K562 (cell line): ENCODE data around the gene TMEM108. TPM values are rescaled to one million over a fixed set of nuclear protein-coding genes. Genes with fewer than 3 reads are reported as not detected.

Source experiments
- ATAC-seq: fragments of 200-7000 bp; cut with Tn5 transposase; 3 replicates; pipeline ENCODE4 v1.9.1; 2020; ENCODE audit warnings: moderate library complexity
- BruUV-seq: library from RNA; stranded (reverse); fragments of 400-500 nt; replicated peaks from 2 replicates; lab custom pipeline; 2021; lab: Mats Ljungman, UMichigan
- CTCF ChIA-PET: fragments of 300-600 bp; formaldehyde crosslinking; extraction: SDS; loops from one replicate; lab custom pipeline; 2021; ENCODE audit warnings: low intra/inter-chr PET ratio; lab: Yijun Ruan, JAX
- POLR2A ChIA-PET: fragments of 300-600, 350-650 bp; sonication (Branson Sonifier 250); formaldehyde crosslinking; extraction: SDS; loops from one replicate; lab custom pipeline; 2021; ENCODE audit warnings: antibody characterized with exemption, inconsistent platforms; lab: Yijun Ruan, JAX
- DNase-seq, 4 experiments: peaks; one replicate each; pipeline versions ENCODE4 v3.0.0 to v3.0.0-alpha.2; 2011 to 2018; ENCODE audit warnings: low spot score in 3 of 4, mixed read lengths in 3 of 4; ENCODE audit errors: extremely low read depth in 1 of 4
- FAIRE-seq: peaks from 2 replicates; lab custom pipeline; 2011; peaks lifted over from hg19 to GRCh38; lab: Jason Lieb, UNC
- H2AFZ ChIP-seq: 2 replicates; pipeline ENCODE4 v1.6.0; 2011; ENCODE audit warnings: low read depth, low read length, control low read depth, inconsistent platforms
- H3K27ac ChIP-seq: fragments of 200-600 bp; 3 replicates; pipeline ENCODE4 v1.8.0; 2011; ENCODE audit warnings: low read depth, mild to moderate bottlenecking, control low read depth, inconsistent platforms, low read length, moderate library complexity, mixed read lengths; ENCODE audit errors: extremely low read depth
- H3K27me3 ChIP-seq, 2 experiments: fragments of 300-600 bp in 1 of 2; 2 replicates in 1 of 2; 3 replicates in 1 of 2; pipeline versions ENCODE4 v1.6.0 to v1.8.0; 2011; ENCODE audit warnings: inconsistent platforms in 2 of 2, low read length in 2 of 2, mild to moderate bottlenecking in 1 of 2, mixed read lengths in 1 of 2, moderate library complexity in 1 of 2; ENCODE audit not compliant: control insufficient read depth in 2 of 2, insufficient read depth in 2 of 2
- H3K36me3 ChIP-seq: fragments of 300-600 bp; 3 replicates; pipeline ENCODE4 v1.8.0; 2011; ENCODE audit warnings: mild to moderate bottlenecking, low read length, inconsistent platforms; ENCODE audit not compliant: control insufficient read depth, insufficient read depth
- H3K4me1 ChIP-seq, 2 experiments: fragments of 200-600 bp in 1 of 2; replicated peaks in 1 of 2; 2 replicates in 1 of 2; 3 replicates in 1 of 2; pipeline versions ENCODE4 v1.5.1 to v1.8.0; 2011; ENCODE audit warnings: inconsistent platforms in 2 of 2, low read length in 2 of 2, mild to moderate bottlenecking in 1 of 2, mixed read lengths in 1 of 2, moderate library complexity in 1 of 2; ENCODE audit not compliant: control insufficient read depth in 2 of 2, insufficient read depth in 2 of 2
- H3K4me2 ChIP-seq: 2 replicates; pipeline ENCODE4 v1.6.1; 2011; ENCODE audit warnings: low read length, control low read depth, inconsistent platforms, mixed read lengths; ENCODE audit not compliant: insufficient read depth
- H3K4me3 ChIP-seq: fragments of 200-600 bp; sonication (generic), shearing (Covaris generic); 2 replicates; pipeline ENCODE4 v1.5.1; 2016; ENCODE audit warnings: control low read depth, inconsistent platforms
- H3K79me2 ChIP-seq: fragments of 200-600 bp; 3 replicates; pipeline ENCODE4 v1.8.0; 2011; ENCODE audit warnings: low read length, inconsistent platforms; ENCODE audit not compliant: control insufficient read depth, insufficient read depth
- H3K9ac ChIP-seq, 2 experiments: 2 replicates each; pipeline versions ENCODE4 v1.6.0 to v1.6.1; 2011; ENCODE audit warnings: low read depth in 2 of 2, low read length in 2 of 2, control low read depth in 1 of 2, inconsistent platforms in 1 of 2, mild to moderate bottlenecking in 1 of 2, mixed read lengths in 1 of 2; ENCODE audit not compliant: insufficient read depth in 1 of 2
- H3K9me1 ChIP-seq: one replicate; pipeline ENCODE4 v1.6.0; 2011; ENCODE audit warnings: inconsistent platforms, mild to moderate bottlenecking, low read length, moderate library complexity; ENCODE audit not compliant: control insufficient read depth, insufficient read depth
- H3K9me3 ChIP-seq: replicated peaks from 2 replicates; pipeline ENCODE4 v1.5.1; 2011; ENCODE audit warnings: low read depth, low read length, inconsistent platforms; ENCODE audit not compliant: control insufficient read depth, insufficient read depth
- H4K20me1 ChIP-seq: replicated peaks from 2 replicates; pipeline ENCODE4 v1.6.1; 2011; ENCODE audit warnings: low read length, inconsistent platforms, mixed read lengths; ENCODE audit not compliant: control insufficient read depth, insufficient read depth
- CBX2 ChIP-seq: fragments of 200-600 bp; sonication (generic); IDR thresholded peaks from one replicate; pipeline ENCODE4 v1.6.1; 2012; ENCODE audit warnings: mild to moderate bottlenecking, low read length, inconsistent platforms; ENCODE audit not compliant: insufficient read depth, poor library complexity, severe bottlenecking
- CHD7 ChIP-seq: fragments of 200-600 bp; sonication (generic); IDR thresholded peaks from one replicate; pipeline ENCODE4 v1.6.1; 2012; ENCODE audit warnings: mild to moderate bottlenecking, low read depth, low read length, inconsistent platforms
- EZH2 ChIP-seq: IDR thresholded peaks from 2 replicates; pipeline ENCODE4 v1.6.1; 2012; ENCODE audit warnings: low read depth, mild to moderate bottlenecking, inconsistent platforms, low read length, borderline replicate concordance
- GTF2E2 ChIP-seq: fragments of 200-800 bp; sonication (Bioruptor generic); IDR thresholded peaks from 2 replicates; pipeline ENCODE4 v1.6.1; 2016; ENCODE audit warnings: missing genetic modification characterization, missing compliant biosample characterization
- HNRNPL ChIP-seq: fragments of 200-400 bp; formaldehyde crosslinking; IDR thresholded peaks from 2 replicates; pipeline ENCODE4 v1.6.1; 2017; ENCODE audit warnings: low read depth, mild to moderate bottlenecking, low read length
- MCM3 ChIP-seq: fragments of 450-650 bp; IDR thresholded peaks from 2 replicates; pipeline ENCODE4 v1.6.1; 2016
- MED1 ChIP-seq: sonication (generic); formaldehyde crosslinking; IDR thresholded peaks from 2 replicates; pipeline ENCODE4 v1.8.1; 2023; ENCODE audit warnings: missing genetic modification reagents, borderline replicate concordance
- PML ChIP-seq: IDR thresholded peaks from 2 replicates; pipeline ENCODE4 v1.6.1; 2012; ENCODE audit warnings: low read length, inconsistent platforms
- POLR2A ChIP-seq: fragments of 450-650 bp; conservative IDR thresholded peaks from 2 replicates; pipeline ENCODE4 v1.6.1; 2016
- TBP ChIP-seq: optimal IDR thresholded peaks from 2 replicates; pipeline ENCODE3; 2011; ENCODE audit warnings: low read depth, low read length, improper control_type of control experiment
- WGBS: fragments of 100-300 bp; shearing (Covaris generic); methylation state at CpG from one replicate; pipeline ENCODE4 v1.1.6; 2016; ENCODE audit warnings: low coverage, mixed read lengths; ENCODE audit not compliant: insufficient coverage; ENCODE audit errors: missing lambda C conversion rate; 5-methylcytosine and 5-hydroxymethylcytosine counted together
- in situ Hi-C: fragments of 300-500 bp; cut with MboI; formaldehyde crosslinking; loops from 4 replicates; pipeline ENCODE4 v1.15.0; 2018; ENCODE audit warnings: inconsistent platforms, mixed read lengths
- intact Hi-C: fragments of 100-400 bp; cut with micrococcal nuclease; formaldehyde crosslinking; loops from 2 replicates; pipeline ENCODE4 v1.14.2; 2022
- polyA plus RNA-seq, 8 experiments: library from polyadenylated mRNA; depleted of rRNA in 4 of 8; stranded (reverse) in 5 of 8; unstranded in 3 of 8; fragments of >200 nt; fragmentation: Nextera tagmentation in 2 of 8; fragmentation: Illumina TruSeq in 1 of 8; extraction: Ambion mirVana in 2 of 8; extraction: Trizol in 1 of 8; gene quantifications; 2 replicates each; pipeline versions ENCODE4 v1.2.1 to v1.2.3, GENCODE V29; 2011 to 2014; ENCODE audit warnings: inconsistent platforms in 1 of 8, missing spikeins in 1 of 8
- total RNA-seq, 7 experiments: library from RNA; depleted of rRNA in 6 of 7; stranded (reverse); fragments of >200 nt in 6 of 7; fragmentation: Illumina TruSeq in 2 of 7; extraction: Trizol in 2 of 7; gene quantifications; 2 replicates each; pipeline versions ENCODE4 v1.2.1 to v1.2.3, GENCODE V29; 2011 to 2021; ENCODE audit warnings: low replicate concordance in 1 of 7

The TMEM108 gene
- total and polyA plus RNA-seq, 9 of the 15 experiments (the other 6 are each of a cell fraction or from before 2014, with no cell fraction given), result 0.65 to 11.1 (median 3.4) TPM

- BruUV-seq, result no TSS peak
- intact Hi-C loops (loop anchor here (5.0 kb wide), 1 partner anchor 48 kb away; no protein-coding TSS in a partner anchor), in situ Hi-C loops (loop anchor here (10.0 kb wide), 1 partner anchor 700 kb away; the partner anchor contains the start of gene NPHP3)
- H3K4me1 ChIP-seq, result no peaks in the 10 kb centered on the region
- H3K9ac ChIP-seq, result no peak overlapping the region
- no peak overlapping the region for H3K4me2 ChIP-seq
- no peaks in the 10 kb centered on the region for H3K36me3 ChIP-seq
- H3K27me3 ChIP-seq, result peaks cover 0 to 11% of the 10 kb centered on the region in 2 experiments; a peak in 2 of 5 replicates
- H3K9me3 ChIP-seq, result no peaks in the 10 kb centered on the region
- 3% methylated on average over 8 of the region's 9 CpGs for WGBS
- no peak overlapping the region for H3K27ac ChIP-seq
- DNase-seq (no peak), ATAC-seq (no peak), FAIRE-seq (no peak)
- POLR2A ChIA-PET, result no interaction called here
- no peaks in the 10 kb centered on the region for H3K79me2 ChIP-seq
- H3K9me1 ChIP-seq, result no peaks in the 10 kb centered on the region
- no peak overlapping the region for H3K4me3 ChIP-seq
- CTCF ChIA-PET, result no interaction called here
- no peak overlapping the region for H2AFZ ChIP-seq
- no peaks in the 10 kb centered on the region for H4K20me1 ChIP-seq
- no peak for TF ChIP-seq CHD7
- TF ChIP-seq GTF2E2, result no peak
- no peak for TF ChIP-seq EZH2
- TF ChIP-seq MED1 (CRISPR knock-in tag), result no peak
- TF ChIP-seq TBP, result peak; percentile 42
- peak; percentile 49; the same call in 1 of the 2 replicates for TF ChIP-seq POLR2A
- TF ChIP-seq HNRNPL, result no peak
- no peak for TF ChIP-seq MCM3
- peak; percentile 43; the same call in 1 of the 2 replicates for TF ChIP-seq PML
- TF ChIP-seq CBX2, result no peak
These were observed 387.0 kb downstream of the TMEM108 start for GRCh38 chr3:133424937-133425869.
